ENCODE measurements around the gene RALY.
A peak's percentile ranks its signal among the peaks of the same experiment; 100 is the strongest.

RALY gene

DNA sequence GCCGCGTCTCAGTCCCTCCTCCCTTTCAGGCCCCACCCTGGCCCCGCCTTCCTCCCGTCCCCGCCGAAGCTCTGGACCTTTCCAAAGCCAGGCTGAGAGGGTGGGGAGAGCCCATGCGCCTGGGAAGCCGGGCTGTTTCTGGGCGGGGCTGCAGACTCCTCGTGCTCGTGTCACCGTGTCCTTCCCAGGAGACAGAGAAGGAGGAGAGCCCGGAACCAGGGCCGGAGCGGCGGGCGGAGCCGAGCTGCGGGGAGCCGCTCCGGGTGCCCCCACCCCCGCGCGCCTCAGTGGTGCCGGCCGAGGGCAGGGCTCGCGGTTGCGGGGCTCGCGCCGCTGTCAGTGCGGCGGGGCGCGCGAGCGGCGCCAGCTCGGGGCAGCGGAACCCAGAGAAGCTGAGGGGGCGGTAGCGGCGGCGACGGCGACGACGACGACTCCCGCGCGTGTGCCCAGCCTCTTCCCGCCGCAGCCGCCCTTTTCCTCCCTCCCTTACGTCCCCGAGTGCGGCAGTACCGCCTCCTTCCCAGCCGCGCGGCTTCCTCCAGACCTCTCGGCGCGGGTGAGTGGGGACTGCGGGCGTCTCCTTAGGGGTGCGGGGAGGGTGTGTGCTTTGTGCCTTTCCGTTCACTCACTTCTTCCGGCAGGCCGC is at the start of gene RALY:
Gene RALY (plus strand): TSS at position 336 of the 646 bp plus-strand sequence. CDS start 78,164 bp downstream, outside the sequence.
- TF ChIP-seq, protein P1, sequence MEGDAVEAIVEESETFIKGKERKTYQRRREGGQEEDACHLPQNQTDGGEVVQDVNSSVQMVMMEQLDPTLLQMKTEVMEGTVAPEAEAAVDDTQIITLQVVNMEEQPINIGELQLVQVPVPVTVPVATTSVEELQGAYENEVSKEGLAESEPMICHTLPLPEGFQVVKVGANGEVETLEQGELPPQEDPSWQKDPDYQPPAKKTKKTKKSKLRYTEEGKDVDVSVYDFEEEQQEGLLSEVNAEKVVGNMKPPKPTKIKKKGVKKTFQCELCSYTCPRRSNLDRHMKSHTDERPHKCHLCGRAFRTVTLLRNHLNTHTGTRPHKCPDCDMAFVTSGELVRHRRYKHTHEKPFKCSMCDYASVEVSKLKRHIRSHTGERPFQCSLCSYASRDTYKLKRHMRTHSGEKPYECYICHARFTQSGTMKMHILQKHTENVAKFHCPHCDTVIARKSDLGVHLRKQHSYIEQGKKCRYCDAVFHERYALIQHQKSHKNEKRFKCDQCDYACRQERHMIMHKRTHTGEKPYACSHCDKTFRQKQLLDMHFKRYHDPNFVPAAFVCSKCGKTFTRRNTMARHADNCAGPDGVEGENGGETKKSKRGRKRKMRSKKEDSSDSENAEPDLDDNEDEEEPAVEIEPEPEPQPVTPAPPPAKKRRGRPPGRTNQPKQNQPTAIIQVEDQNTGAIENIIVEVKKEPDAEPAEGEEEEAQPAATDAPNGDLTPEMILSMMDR (conservative IDR thresholded peaks at IDR 0.05; ENCODE audit: control insufficient read depth, insufficient read depth, low read depth, low read length), result no peak

DNA sequence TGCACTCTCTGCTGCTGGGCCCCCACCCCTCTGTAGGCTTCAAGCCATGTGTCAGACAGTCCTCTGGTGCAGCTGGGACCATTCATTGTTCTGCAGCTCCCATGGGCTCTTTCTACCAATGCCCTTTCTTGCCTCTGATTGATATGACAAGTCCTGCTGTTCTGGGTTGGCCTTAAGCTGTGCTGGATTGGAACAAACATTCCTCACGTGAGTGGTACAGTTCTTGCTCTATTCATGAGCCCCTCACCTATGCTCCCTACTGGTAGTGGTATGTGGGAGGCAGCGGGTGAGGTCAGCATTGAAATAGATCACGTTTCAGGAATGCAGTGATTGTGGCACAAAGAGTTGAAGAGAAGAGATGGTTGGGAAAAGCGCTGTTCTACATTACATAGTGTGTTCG is 48.8 kb upstream of the RALY start:
- TF ChIP-seq, protein P1 (conservative IDR thresholded peaks at IDR 0.05; ENCODE audit: control insufficient read depth, insufficient read depth, low read depth, low read length), result no peak
- no peak overlapping the region for H3K4me3 ChIP-seq (ENCODE audit: control insufficient read depth, low read depth, low read length)
- no peak for DNase-seq (ENCODE audit: low read depth)

More for the DNA sequence above, at the start of gene RALY:
- DNase-seq (ENCODE audit: low read depth), result peak; percentile 42
- H3K4me3 ChIP-seq (ENCODE audit: control insufficient read depth, low read depth, low read length), result peak within 1 kb of the TSS; percentile 95

DNA sequence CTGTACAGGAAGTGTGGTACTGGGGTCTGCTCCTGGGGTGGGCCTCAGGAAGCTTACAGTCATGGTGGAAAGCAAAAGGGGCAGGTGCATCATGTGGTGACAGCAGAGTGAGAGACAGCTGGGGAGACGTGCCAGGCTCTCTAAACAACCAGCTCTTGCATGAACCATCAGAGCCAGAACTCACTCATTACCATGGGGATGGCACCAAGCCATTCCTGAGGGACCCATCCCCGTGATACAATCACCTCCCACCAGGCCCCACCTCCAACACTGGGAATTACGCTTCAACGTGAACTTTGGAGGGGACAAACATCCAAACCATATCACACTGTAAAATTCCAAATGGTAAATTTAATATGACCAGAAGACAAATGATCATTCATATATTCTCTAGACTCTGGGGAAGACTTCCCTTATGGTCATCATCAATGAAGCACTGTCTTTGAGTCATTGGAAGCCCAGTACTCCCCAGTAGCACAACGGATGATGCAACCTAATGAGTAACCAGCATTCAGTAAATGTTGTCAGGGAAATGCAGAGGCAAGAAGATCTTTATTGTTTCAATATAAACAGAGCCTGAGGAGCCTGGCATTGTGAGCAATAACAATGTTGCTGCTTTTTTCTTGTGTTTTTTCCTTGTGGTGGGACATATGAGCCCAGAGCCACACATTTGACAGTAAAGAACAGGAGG is 48.2 kb upstream of the RALY start:
- DNase-seq (ENCODE audit: low read depth), result peak; percentile 91
- H3K4me3 ChIP-seq (ENCODE audit: control insufficient read depth, low read depth, low read length), result no peak overlapping the region
- TF ChIP-seq, protein P1 (conservative IDR thresholded peaks at IDR 0.05; ENCODE audit: control insufficient read depth, insufficient read depth, low read depth, low read length), result no peak

- peak; percentile 71 for DNase-seq (ENCODE audit: low read depth)
- TF ChIP-seq, protein P1 (conservative IDR thresholded peaks at IDR 0.05; ENCODE audit: control insufficient read depth, insufficient read depth, low read depth, low read length), result peak; percentile 77
- H3K4me3 ChIP-seq (ENCODE audit: control insufficient read depth, low read depth, low read length), result no peak overlapping the region
These were observed 45.9 kb upstream of the RALY start for GRCh38 chr20:33947709-33948295.

DNA sequence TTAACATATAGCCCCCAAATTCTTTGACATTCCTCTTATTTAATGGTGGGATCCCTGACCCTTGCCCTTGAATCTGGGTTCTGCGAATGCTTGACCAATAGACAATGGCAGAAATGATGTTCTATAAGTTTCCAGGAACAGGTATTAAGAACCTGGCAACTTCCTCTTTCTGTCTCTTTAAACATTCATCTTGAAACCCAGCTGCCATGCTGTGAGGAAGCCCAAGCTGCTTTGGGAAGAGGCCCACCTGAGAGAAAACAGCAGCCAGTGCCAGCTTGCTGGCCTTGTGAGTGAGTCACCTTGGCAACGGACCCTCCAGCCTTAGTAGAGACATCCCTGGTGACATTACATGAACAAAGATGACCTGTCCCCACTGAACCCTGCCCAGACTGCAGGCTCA is 45.2 kb upstream of the RALY start:
- DNase-seq (ENCODE audit: low read depth), result no peak
- H3K4me3 ChIP-seq (ENCODE audit: control insufficient read depth, low read depth, low read length), result no peak overlapping the region
- TF ChIP-seq, protein P1 (conservative IDR thresholded peaks at IDR 0.05; ENCODE audit: control insufficient read depth, insufficient read depth, low read depth, low read length), result no peak

GRCh38 chr20:33951171-33951570 is 42.5 kb upstream of the RALY start:
- no peak overlapping the region for H3K4me3 ChIP-seq (ENCODE audit: control insufficient read depth, low read depth, low read length)
- DNase-seq (ENCODE audit: low read depth), result no peak
- TF ChIP-seq, protein P1 (conservative IDR thresholded peaks at IDR 0.05; ENCODE audit: control insufficient read depth, insufficient read depth, low read depth, low read length), result no peak
